Measurements from ENCODE around the gene CHRNA4.

The CHRNA4 gene

GRCh38 chr20:63361519-63362435 is 628 bp upstream of the CHRNA4 start:
- Histone ChIP-seq H3K36me3 (ENCODE audit: control insufficient read depth, insufficient read depth, low read length) (no peaks in the 10 kb centered on the region), H3K4me1 (peaks cover 24% of the 10 kb centered on the region), H3K27me3 (ENCODE audit: control insufficient read depth, insufficient read depth, low read length) (no peaks in the 10 kb centered on the region), H3K79me2 (peaks cover 3% of the 10 kb centered on the region), H3K4me2 (ENCODE audit: low read length) (no peak overlapping the region), H3K27ac (no peak overlapping the region), H3K9me3 (ENCODE audit: control insufficient read depth, low read length) (no peaks in the 10 kb centered on the region), H2AFZ (no peak overlapping the region), H3K9ac (no peak overlapping the region), H3K4me3 (ENCODE audit: low read depth, low read length) (no peak overlapping the region)
- TF ChIP-seq CTCF (IDR thresholded peaks at IDR 0.05): no peak

GRCh38 chr20:63359937-63360849 is 956 bp downstream of the CHRNA4 start:
- peak overlapping the region; percentile 80 for H3K4me3 ChIP-seq (ENCODE audit: low read depth, low read length)
- TF ChIP-seq CTCF (IDR thresholded peaks at IDR 0.05): no peak
- peaks cover 15% of the 10 kb centered on the region for H3K79me2 ChIP-seq
- H3K9ac ChIP-seq: peak overlapping the region; percentile 96
- H3K36me3 ChIP-seq (ENCODE audit: control insufficient read depth, insufficient read depth, low read length): no peaks in the 10 kb centered on the region
- H3K4me2 ChIP-seq (ENCODE audit: low read length): peak overlapping the region; percentile 66
- H3K4me1 ChIP-seq: peaks cover 32% of the 10 kb centered on the region
- H3K9me3 ChIP-seq (ENCODE audit: control insufficient read depth, low read length): no peaks in the 10 kb centered on the region
- H3K27ac ChIP-seq: peak overlapping the region; percentile 92
- no peaks in the 10 kb centered on the region for H3K27me3 ChIP-seq (ENCODE audit: control insufficient read depth, insufficient read depth, low read length)
- peak overlapping the region; percentile 75 for H2AFZ ChIP-seq

GRCh38 chr20:63359164-63359934 is 1.8 kb downstream of the CHRNA4 start:
- Histone ChIP-seq H3K79me2 (peaks cover 22% of the 10 kb centered on the region), H3K27ac (peak overlapping the region; percentile 92)
- no peak for TF ChIP-seq CTCF (IDR thresholded peaks at IDR 0.05)

GRCh38 chr20:63357921-63358905 is 2.9 kb downstream of the CHRNA4 start:
- Histone ChIP-seq H3K4me1 (peaks cover 32% of the 10 kb centered on the region), H3K79me2 (peaks cover 22% of the 10 kb centered on the region), H3K4me3 (ENCODE audit: low read depth, low read length) (peak overlapping the region; percentile 9), H3K27ac (peak overlapping the region; percentile 92), H3K36me3 (ENCODE audit: control insufficient read depth, insufficient read depth, low read length) (no peaks in the 10 kb centered on the region), H3K9me3 (ENCODE audit: control insufficient read depth, low read length) (no peaks in the 10 kb centered on the region), H3K27me3 (ENCODE audit: control insufficient read depth, insufficient read depth, low read length) (no peaks in the 10 kb centered on the region), H2AFZ (no peak overlapping the region), H3K4me2 (ENCODE audit: low read length) (peak overlapping the region; percentile 66), H3K9ac (no peak overlapping the region)
- TF ChIP-seq CTCF (IDR thresholded peaks at IDR 0.05): no peak

More at GRCh38 chr20:63359164-63359934, 1.8 kb downstream of the CHRNA4 start:
- Histone ChIP-seq H3K36me3 (ENCODE audit: control insufficient read depth, insufficient read depth, low read length) (no peaks in the 10 kb centered on the region), H3K9me3 (ENCODE audit: control insufficient read depth, low read length) (no peaks in the 10 kb centered on the region), H2AFZ (no peak overlapping the region), H3K4me2 (ENCODE audit: low read length) (peak overlapping the region; percentile 66), H3K4me1 (peaks cover 32% of the 10 kb centered on the region), H3K4me3 (ENCODE audit: low read depth, low read length) (peak overlapping the region; percentile 80), H3K27me3 (ENCODE audit: control insufficient read depth, insufficient read depth, low read length) (no peaks in the 10 kb centered on the region), H3K9ac (no peak overlapping the region)

Measured in parathyroid adenoma (tissue), 2 donors.